Measurements from ENCODE around the gene PLXNA4. TPM values are rescaled to one million over a fixed set of nuclear protein-coding genes. Genes with fewer than 3 reads are reported as not detected.
A peak's percentile ranks its signal among the peaks of the same experiment; 100 is the strongest.

PLXNA4 gene
- total RNA-seq, 1 donor from 2014 or later, result 6.8 TPM

DNA sequence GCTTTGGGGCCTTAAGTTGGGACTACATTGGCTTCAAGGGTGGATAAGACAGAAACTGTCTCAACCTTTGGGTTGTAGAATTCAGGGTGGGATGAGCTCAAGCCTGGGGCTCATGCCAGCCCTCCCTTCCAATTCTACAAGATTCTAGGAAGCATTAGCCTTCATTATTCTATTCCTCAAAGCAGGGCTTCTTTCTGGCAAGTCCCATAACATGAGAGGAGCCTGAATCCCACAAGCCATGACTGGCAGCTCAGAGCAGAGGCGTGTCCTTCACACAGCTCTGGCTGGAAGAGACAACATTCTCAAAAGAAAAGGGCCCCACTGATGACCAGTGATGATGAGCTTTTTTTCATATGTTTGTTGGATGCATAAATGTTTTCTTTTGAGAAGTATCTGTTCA is 187.6 kb downstream of the PLXNA4 start:
- no peak for DNase-seq

GRCh38 chr7:132387596-132387995 is 188.7 kb downstream of the PLXNA4 start:
- no peak for DNase-seq

GRCh38 chr7:132386201-132386681 is 190.0 kb downstream of the PLXNA4 start:
- no peak for DNase-seq

DNA sequence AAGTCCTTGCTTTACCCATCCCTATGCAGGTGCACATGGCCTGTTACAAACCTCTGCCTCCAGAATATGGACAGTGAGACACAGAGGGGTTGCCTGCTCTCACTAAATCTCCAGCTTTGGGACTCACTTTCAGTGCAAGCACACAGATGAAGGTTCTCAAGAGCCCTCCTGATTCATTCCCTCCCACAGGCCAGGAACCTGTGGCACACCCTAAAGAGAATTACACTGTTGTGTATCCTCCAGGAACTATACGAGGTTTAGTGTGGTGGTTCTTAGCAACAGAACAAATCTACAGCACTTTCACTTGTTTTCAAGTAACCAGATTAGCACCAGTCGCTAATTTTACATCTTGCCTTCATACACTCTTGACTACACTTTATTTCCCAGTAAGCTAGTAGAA is 192.3 kb downstream of the PLXNA4 start:
- DNase-seq, result no peak

- no peak for DNase-seq
Observed at GRCh38 chr7:132381742-132382472, 194.4 kb downstream of the PLXNA4 start.

DNA sequence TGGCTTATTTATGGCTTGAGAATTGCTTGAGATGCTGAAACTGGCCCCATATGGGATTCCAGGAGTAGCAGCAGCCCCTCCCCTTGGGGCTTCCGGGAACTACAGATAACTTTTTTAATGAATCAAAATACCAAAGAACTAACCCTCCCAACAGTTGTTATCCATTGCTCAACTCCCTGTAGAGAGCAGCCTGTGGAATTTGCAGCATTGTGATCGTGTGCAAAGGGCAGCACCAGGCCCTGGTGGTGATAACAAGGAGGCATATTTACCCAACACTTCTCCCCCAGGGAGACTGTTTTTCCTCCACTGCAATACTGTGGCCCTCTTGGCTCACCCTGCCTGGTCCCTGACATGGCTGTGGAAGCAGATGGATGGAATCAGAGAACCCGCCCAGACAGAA is 196.2 kb downstream of the PLXNA4 start:
- DNase-seq, result peak; percentile 4

GRCh38 chr7:132379292-132379691 is 197.0 kb downstream of the PLXNA4 start:
- no peak for DNase-seq

DNA sequence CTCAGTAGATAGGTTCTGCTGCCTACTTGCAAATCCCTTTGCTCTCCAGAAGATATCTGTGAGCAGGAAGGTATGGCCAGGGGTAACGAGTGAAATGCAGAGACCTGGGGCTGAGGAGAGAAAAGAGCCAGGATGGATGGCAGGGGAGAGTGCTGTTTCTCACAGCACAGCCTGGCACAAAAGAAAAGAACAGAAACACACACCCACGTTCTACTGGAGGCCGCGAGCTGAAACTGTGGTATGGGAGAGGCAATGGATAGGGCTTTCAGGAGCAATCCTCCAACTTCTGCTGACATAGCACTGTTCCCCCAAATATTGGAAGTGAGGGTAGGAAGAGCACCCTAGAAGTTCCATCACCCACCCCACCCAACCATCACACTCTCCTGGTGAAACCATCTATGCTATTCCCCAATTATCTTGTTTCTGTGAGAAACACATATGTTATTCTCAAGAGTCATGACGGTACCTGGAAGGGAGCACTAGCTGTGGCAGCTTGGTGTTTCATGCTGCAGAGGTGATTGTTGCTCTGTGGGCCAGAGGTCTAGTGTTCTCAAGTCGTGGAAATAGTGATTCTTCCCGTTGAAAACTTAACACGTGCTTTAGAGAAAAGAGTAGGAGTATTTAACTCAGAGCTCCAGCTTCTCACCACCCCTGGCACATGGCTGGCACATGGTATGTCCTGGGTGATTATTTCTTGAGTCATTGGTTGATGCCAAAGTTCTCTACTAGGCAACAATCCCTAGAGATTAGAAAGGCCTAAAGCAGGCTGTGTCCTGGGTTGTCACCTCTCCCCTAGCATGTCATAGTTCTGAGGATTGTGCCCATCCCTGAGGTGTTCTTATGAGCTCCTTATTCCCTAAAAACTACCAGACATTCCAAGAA is 198.3 kb downstream of the PLXNA4 start:
- DNase-seq, result no peak

DNA sequence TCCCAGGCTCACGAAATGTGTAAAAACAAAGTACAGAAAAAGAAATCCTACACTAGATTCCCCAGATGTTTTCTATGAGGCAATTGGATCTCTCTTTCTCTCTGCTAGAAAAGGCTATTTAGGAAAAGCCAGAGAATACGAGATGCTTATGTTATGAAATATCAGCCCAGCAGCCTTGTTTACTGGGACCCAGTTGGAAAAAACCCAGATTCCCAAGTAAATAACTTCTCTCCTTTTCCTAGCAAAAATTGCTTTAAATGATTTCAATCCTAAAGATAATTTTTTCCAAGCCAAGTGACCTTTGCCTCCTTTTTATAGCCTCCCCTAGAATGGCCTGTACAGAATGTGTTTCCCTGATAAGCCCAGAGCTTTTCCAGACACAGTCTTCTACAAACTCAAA is 199.3 kb downstream of the PLXNA4 start:
- peak; percentile 40 for DNase-seq

- no peak for DNase-seq
Observed at GRCh38 chr7:132376361-132377013, 199.8 kb downstream of the PLXNA4 start.

- no peak for DNase-seq
Observed at GRCh38 chr7:132373879-132374278, 202.4 kb downstream of the PLXNA4 start.

- no peak for DNase-seq
Observed at GRCh38 chr7:132373041-132373440, 203.2 kb downstream of the PLXNA4 start.

DNA sequence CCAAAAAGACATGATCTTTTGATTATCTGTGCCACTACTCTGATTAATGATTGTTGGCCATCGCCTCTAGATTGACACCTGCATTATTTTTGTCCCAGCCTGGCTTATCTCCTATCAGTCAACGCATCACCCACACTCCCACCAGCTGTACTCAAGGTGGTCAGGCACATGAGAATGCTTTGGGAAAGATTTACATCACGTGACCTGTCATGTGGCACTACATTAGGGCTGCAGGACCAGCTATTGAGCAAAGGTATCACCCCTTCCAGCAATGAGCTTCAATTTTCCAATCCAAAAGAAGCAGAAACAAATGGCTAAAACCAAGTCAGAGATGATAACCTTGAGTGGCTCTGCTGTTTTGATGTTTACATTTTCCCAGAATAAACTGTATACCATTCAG is 204.3 kb downstream of the PLXNA4 start:
- no peak for DNase-seq

DNA sequence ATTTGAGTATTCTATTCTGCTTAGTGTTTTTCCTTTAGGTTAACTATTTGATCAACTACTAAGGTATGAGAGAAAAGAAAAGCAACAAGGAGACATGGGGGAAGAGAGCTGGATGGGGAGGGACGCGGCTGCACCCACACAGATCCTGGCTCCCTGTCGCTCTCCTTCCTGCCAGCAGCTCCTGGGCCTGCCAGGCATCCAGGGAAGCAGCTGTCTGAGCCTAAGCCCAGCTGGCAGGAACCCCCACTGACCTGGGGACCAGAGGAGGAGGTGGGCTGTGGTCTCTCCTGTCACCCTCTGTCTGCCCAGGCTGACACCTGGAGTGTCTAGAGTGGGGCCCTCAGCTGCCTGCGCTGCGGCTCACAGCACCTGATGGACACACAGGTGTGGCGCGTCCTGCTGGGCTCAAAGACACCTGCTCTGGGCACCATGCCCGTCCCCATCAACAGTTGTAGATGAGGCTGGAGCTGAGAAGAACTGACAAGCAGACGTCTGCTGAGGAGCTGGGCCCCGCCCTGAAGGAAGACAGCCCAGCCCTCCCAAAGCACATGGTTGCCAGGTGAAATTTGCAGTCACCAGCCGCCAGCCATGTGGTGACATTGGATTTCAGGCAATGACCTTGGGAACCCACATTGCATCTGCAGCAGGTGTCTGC is 207.9 kb downstream of the PLXNA4 start:
- no peak for DNase-seq

DNA sequence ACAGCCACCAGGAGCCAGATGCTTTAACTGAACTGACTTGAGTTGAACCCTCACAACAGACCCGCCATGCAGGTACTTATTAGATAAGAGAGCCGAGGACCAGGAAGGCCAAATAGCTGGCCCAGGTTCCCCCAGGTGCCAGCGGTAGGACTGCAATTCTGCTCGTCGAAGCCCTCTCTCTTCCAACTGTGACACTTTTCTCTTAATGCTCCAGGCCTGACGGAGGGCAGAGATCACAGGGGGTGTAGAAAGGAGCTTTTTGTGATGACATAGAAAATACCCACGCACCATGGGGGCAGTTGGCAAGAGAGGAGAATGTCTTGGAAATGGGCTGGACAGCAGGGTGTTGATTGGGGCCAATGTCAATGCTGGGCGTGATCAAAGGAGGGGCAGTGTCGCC is 208.5 kb downstream of the PLXNA4 start:
- DNase-seq, result no peak

- DNase-seq, result no peak
Observed at GRCh38 chr7:132367004-132367403, 209.3 kb downstream of the PLXNA4 start.

DNA sequence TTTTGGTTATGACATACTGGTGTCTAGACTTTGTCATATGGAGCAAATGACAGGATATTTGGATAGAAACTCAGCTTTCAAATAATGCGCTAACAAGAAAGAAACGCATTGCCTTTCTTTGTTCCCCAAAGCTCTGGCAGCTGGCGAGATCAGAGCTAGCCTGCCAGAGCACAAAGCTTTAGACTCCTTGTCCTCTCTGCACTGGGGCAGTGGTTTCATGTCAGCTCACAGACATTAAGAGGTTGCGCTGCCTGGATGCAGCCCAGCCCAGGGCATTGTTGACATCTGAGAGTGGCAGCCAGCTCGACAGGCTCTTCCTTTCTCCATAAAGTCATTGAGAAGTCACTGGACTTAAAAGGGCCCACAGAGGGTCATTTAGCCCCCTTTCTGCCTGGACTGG is 212.0 kb downstream of the PLXNA4 start:
- DNase-seq, result no peak

DNA sequence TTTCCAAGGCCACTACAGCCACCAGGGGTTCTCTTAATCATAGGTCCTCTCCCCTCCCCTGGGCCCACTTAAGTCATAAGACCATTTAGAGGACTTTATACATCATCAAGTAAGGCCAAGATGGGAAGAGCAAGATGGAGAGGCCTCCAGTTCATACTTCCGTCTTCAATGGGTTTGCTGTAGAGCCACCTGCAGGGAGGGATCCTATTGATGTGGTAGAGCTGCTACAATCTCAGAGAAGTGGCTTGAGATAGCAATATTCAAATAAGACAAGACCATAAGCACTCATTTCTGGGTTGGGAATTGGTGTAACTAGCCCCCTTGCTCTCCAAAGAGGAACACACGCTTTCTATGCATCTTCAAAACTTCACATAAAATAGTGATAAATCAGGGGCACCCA is 214.2 kb downstream of the PLXNA4 start:
- no peak for DNase-seq

DNA sequence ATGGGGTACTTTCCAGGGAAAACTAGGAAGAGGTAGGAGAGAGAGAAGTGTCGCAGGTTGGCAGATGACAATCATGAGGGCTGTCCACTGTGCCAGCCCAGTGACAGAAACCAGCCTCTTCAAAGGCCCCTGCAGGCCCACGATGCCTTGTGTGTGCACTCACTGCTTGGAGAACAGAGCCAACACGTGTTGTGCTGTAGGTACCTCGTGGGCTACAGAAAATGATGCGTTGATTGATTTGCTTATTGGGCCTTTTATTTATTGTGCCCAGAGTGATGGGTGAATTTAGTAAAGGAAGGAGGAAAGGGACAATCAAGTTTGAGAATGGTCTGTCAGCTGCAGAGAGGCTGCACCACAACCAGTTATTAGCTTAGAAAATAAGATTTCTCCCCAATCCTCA is 215.1 kb downstream of the PLXNA4 start:
- no peak for DNase-seq

- DNase-seq, result no peak
Observed at GRCh38 chr7:132359743-132360142, 216.5 kb downstream of the PLXNA4 start.

- no peak for DNase-seq
Observed at GRCh38 chr7:132355048-132355447, 221.2 kb downstream of the PLXNA4 start.

DNA sequence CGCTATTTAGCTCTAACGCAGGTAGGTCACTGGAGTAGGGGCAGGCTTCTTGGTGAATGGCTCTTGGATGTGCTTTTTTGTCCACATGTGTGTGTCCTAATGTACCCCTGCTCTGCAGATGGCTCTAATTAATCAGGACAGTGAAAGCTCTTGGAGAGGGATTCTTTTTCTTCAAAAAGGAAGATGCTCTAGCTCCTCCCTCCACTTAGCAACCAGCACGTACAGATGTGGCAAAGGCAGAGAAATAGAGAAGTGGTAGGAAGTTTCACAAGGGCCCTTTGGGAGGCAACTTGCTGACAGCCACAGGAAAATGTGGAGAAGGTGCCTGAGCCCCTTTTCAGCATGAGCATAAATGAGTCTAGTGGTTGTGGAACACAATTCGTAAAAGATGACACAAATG is 221.7 kb downstream of the PLXNA4 start:
- DNase-seq, result peak; percentile 36
